Spinal cord (tissue), 10 donors: ENCODE measurements around the gene TLDC2. TPM values are rescaled to one million over a fixed set of nuclear protein-coding genes. Genes with fewer than 3 reads are reported as not detected.
"Not testable (repeated sequence)": the region's sequence is repeated elsewhere in the genome, so short reads cannot be mapped to it uniquely, and the experiment has no call there.

ENCODE experiments used
- DNase-seq, 6 donors: peaks; one replicate each; pipeline versions ENCODE4 v3.0.0 to v3.0.0-alpha.2; 2013 to 2015; ENCODE audit warnings: low spot score in 6 of 6, low read depth in 4 of 6
- H3K27ac ChIP-seq: one replicate; pipeline ENCODE4 v1.5.1; 2013; ENCODE audit warnings: low read depth, low read length, control low read depth
- H3K27me3 ChIP-seq: one replicate; pipeline ENCODE4 v1.6.1; 2013; ENCODE audit warnings: low read length; ENCODE audit not compliant: control insufficient read depth, insufficient read depth
- H3K36me3 ChIP-seq: one replicate; pipeline ENCODE4 v1.6.1; 2013; ENCODE audit warnings: low read length; ENCODE audit not compliant: control insufficient read depth, insufficient read depth
- H3K4me1 ChIP-seq: one replicate; pipeline ENCODE4 v1.6.1; 2013; ENCODE audit warnings: low read length; ENCODE audit not compliant: control insufficient read depth, insufficient read depth
- H3K4me3 ChIP-seq: one replicate; pipeline ENCODE4 v1.5.1; 2013; ENCODE audit warnings: low read depth, low read length, control low read depth
- H3K9me3 ChIP-seq: one replicate; pipeline ENCODE4 v1.6.1; 2013; ENCODE audit warnings: low read length; ENCODE audit not compliant: control insufficient read depth, insufficient read depth
- WGBS: methylation state at CpG from one replicate; pipeline ENCODE4 v1.1.5; 2013; ENCODE audit warnings: missing lambda C conversion rate; ENCODE audit not compliant: insufficient coverage; 5-methylcytosine and 5-hydroxymethylcytosine counted together
- polyA plus RNA-seq, 2 donors: library from polyadenylated mRNA; unstranded; fragments of 120-200 nt; gene quantifications; one replicate each; pipeline ENCODE4 v1.2.1, GENCODE V29; 2013; ENCODE audit not compliant: insufficient read length in 2 of 2
- total RNA-seq, 2 donors: library from RNA; depleted of rRNA in 1 of 2; stranded (reverse); fragments of 120-200 nt in 1 of 2; fragments of >200 nt in 1 of 2; gene quantifications; one replicate each; pipeline versions ENCODE4 v1.2.3 to v1.2.4, GENCODE V29; 2013 to 2014
- donor health status: healthy.

TLDC2 gene
- total and polyA plus RNA-seq, 4 donors: 0.28 to 2.5 (median 0.67) TPM

DNA sequence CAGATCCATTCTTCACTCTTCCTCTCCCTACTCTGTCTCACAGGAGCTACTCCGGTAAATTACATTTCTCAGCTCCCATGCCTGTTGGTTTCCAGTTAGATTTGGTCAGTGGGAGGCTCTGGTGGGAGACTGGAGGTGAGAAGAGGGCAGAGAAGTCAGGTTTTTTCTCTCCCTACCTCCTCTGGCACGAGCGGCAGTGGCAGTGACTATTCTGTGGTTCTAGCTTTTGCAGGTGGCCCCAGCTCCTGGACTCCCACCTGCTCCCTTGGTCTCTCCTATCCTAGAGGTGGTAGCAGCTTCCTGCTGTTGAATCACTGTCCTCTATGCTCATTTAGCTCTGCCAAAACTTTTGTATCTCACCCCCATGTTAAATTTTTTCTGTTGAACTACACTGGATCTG lies 17.9 kb downstream of the TLDC2 start:
- Histone ChIP-seq H3K27me3 (no peaks in the 10 kb centered on the region), H3K4me3 (no peak overlapping the region), H3K27ac (no peak overlapping the region), H3K36me3 (peaks cover 22% of the 10 kb centered on the region), H3K4me1 (no peaks in the 10 kb centered on the region), H3K9me3 (no peaks in the 10 kb centered on the region)
- no peak for DNase-seq
- WGBS: 100% methylated on average over 1 of the region's 3 CpGs

DNA sequence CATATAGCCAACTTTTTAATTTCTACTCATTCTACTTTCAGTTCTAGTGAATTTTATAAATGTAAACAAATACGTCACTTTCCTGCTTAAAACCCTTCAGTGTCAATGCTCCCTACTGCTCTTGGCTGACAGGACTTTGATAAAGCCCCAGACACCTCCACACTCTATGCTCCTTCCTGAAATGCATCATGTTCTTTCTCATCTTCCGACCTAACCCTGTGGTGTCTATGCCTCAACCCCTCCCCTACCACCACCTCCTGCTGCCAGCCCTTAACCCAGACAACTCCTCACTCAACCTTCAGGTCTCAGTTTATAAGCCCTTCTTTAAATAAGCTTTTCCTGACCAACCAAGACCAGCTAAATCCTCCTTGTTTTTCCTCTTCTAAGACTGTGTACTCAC lies 19.1 kb downstream of the TLDC2 start:
- no peaks in the 10 kb centered on the region for H3K9me3 ChIP-seq
- no peak overlapping the region for H3K4me3 ChIP-seq
- H3K27ac ChIP-seq: no peak overlapping the region
- no peak for DNase-seq
- H3K36me3 ChIP-seq: peaks cover 19% of the 10 kb centered on the region
- H3K4me1 ChIP-seq: no peaks in the 10 kb centered on the region
- 68% methylated on average over 2 of the region's 2 CpGs for WGBS
- no peaks in the 10 kb centered on the region for H3K27me3 ChIP-seq

DNA sequence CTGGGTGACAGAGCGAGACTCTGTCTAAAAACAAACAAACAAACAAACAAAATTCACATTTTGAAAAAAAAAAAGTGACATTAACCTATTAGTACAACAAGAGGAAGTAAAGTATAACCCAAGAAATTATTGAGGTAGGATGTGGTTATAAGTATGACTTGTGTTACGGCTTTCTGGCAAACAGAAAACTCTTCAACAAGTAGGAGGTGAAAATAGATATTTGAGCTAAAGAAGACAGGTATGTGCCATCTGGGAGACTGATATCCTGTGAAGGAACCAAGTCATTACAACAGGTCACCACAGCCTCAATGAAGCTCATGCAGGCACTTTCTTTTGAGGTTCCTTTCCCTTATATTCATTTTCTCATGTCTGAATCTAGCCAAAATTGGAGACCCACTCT lies 28.8 kb downstream of the TLDC2 start:
- no peaks in the 10 kb centered on the region for H3K9me3 ChIP-seq
- H3K4me3 ChIP-seq: no peak overlapping the region
- no peak overlapping the region for H3K27ac ChIP-seq
- WGBS: no CpG with 5 or more reads among the region's 2 CpGs
- H3K36me3 ChIP-seq: peaks cover 28% of the 10 kb centered on the region
- H3K4me1 ChIP-seq: no peaks in the 10 kb centered on the region
- no peaks in the 10 kb centered on the region for H3K27me3 ChIP-seq
- no peak for DNase-seq

DNA sequence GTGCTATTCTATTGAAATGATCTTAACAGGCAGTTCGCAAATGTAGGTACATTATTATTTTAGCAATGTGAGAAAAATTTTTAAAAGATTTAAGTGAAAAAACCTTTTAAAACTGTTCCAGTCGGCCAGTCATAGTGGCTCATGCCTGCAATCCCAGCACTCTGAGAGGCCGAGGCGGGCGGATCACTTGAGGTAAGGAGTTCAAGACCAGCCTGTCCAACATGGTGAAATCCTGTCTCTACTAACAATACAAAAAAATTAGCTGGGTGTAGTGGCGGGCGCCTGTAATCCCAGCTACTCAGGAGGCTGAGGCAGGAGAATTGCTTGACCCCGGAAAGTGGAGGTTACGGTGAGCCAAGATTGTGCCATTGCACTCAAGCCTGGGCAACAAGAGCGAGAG lies 29.6 kb downstream of the TLDC2 start:
- DNase-seq, H3K9me3 ChIP-seq, H3K27ac ChIP-seq, H3K4me3 ChIP-seq, H3K4me1 ChIP-seq, H3K27me3 ChIP-seq: not testable (repeated sequence)
- peaks cover 32% of the 10 kb centered on the region for H3K36me3 ChIP-seq
- 96% methylated on average over 3 of the region's 10 CpGs for WGBS

DNA sequence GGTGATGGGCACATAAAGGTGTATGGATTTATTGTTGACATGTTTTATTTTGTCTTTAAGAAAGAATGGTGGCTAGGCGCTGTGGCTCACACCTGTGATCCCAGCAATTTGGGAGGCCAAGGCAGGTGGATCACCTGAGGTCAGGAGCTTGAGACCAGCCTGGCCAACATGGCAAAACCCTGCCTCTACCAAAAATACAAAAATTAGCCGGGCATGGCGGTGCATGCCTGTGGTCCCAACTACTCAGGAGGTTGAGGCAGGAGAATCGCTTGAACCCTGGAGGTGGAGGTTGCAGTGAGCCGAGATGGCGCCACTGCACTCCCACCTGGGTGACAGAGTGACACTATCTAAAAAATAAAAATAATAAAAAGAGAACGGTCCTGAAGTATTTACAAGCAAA lies 30.1 kb downstream of the TLDC2 start:
- H3K36me3 ChIP-seq: peaks cover 30% of the 10 kb centered on the region
- DNase-seq: not testable (repeated sequence)

DNA sequence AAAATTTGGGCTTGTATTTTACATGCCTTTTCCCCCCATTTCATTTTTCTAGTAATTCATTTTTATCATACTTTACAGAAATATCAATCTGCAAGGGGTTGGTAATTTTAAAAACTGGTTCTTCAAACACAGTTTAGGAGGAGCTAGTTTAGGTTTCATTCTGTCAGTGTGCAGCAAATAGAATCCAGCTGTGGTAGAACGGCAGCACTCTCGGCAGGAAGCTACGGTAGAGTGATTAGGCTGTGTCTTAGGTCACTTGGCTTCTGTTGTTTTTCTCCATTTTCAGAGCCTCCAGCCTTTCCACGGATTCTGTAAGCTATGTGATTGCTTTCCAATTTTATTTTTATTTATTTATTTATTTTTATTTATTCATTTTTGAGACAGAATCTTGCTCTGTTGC lies 32.7 kb downstream of the TLDC2 start:
- peaks cover 12% of the 10 kb centered on the region for H3K36me3 ChIP-seq
- H3K27me3 ChIP-seq: no peaks in the 10 kb centered on the region
- no peak overlapping the region for H3K4me3 ChIP-seq
- H3K4me1 ChIP-seq: no peaks in the 10 kb centered on the region
- 53% methylated on average over 3 of the region's 4 CpGs for WGBS
- peak in 1 of 6 donors; percentile 26 for DNase-seq
- no peak overlapping the region for H3K27ac ChIP-seq
- no peaks in the 10 kb centered on the region for H3K9me3 ChIP-seq

More for the DNA sequence above, 30.1 kb downstream of the TLDC2 start:
- H3K4me3 ChIP-seq, H3K27ac ChIP-seq, H3K27me3 ChIP-seq, H3K9me3 ChIP-seq, H3K4me1 ChIP-seq: not testable (repeated sequence)
- 100% methylated on average over 1 of the region's 7 CpGs for WGBS

DNA sequence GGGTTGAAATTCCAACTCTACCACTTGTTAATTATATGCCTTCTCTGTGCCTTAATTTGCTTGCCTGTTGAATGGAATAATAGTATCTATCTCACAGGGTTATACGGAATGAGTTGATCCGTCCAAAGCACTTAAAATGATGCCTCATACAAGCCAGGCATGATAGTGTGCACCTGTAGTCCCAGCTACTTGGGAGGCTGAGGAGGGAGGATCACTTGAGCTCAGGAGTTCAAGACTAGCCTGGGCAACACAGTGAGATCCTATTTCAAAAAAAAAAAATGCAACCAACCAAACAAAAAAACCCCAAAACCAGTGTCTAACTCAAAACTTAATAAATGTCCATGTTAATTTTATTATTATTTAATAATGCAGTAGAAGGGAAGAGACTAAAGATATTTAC lies 40.3 kb downstream of the TLDC2 start:
- DNase-seq: no peak
- Histone ChIP-seq H3K4me3 (no peak overlapping the region), H3K27ac (no peak overlapping the region), H3K27me3 (no peaks in the 10 kb centered on the region), H3K36me3 (peaks cover 35% of the 10 kb centered on the region), H3K9me3 (no peaks in the 10 kb centered on the region), H3K4me1 (no peaks in the 10 kb centered on the region)
- WGBS: no CpG with 5 or more reads among the region's 2 CpGs

DNA sequence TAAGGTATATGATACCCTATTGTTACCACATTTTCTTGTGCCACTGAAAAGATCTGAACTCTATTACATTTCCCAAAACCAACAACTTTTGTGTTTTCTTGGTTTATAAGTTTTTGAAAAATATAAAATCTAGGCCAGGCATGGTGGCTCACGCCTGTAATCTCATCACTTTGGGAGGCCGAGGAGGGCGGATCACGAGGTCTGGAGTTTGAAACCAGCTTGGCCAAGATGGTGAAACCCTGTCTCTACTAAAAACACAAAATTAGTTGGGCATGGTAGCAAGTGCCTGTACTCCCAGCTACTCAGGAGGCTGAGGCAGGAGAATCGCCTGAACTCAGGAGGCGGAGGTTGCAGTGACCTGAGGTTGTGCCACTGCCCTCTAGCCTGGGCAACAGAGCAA lies 41.3 kb downstream of the TLDC2 start:
- WGBS: no CpG with 5 or more reads among the region's 6 CpGs
- peaks cover 35% of the 10 kb centered on the region for H3K36me3 ChIP-seq

DNA sequence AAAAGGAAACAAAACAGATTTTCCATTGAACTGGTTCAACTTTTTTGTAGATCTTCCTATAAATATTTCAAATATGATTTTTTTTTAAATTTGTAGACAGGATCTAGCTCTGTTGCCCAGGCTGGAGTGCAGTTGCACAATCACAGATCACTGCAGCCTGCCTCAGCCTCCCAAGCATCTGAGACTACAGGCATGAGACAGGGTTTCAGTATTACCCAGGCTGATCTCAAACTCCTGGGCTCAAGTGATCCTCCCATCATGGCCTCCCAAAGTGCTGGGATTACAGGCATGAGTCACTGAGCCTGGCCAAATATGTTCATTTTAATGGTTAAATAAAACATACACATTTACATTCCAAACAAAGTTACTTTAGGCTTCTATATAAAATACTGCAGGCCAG lies 42.0 kb downstream of the TLDC2 start:
- DNase-seq: no peak
- Histone ChIP-seq H3K9me3 (no peaks in the 10 kb centered on the region), H3K27me3 (no peaks in the 10 kb centered on the region), H3K4me3 (no peak overlapping the region), H3K36me3 (peaks cover 35% of the 10 kb centered on the region), H3K4me1 (no peaks in the 10 kb centered on the region), H3K27ac (no peak overlapping the region)

More for the DNA sequence above, 41.3 kb downstream of the TLDC2 start:
- no peak overlapping the region for H3K27ac ChIP-seq
- H3K4me3 ChIP-seq: no peak overlapping the region
- H3K4me1 ChIP-seq: no peaks in the 10 kb centered on the region
- no peaks in the 10 kb centered on the region for H3K9me3 ChIP-seq
- no peaks in the 10 kb centered on the region for H3K27me3 ChIP-seq
- DNase-seq: no peak

DNA sequence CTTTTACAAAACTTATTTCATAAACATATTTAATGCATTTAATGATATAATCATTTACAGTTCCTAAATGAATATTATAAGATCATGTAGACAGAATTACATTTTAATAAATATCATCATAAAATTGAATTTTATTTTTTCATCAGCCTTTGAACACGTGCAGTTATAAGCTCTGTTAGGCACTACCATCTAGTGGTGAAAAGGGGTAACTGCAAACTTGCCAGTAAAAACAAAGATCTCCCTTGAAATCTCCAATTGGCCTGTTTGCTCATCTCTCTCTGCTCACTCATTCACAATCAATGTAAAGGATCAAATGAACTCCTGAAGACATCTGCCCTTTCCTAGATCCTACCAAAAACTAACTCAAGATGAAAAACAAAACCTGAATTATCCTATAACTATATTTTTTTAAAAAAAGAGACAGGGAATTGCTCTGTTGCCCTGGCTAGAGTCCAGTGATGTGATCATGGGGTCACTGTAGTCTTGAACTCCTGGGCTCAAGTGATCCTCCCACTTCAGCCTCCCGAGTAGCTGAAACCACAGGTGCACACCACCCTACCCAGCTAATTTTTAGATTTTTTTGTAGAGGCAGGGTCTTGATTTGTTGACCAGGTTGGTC lies 43.9 kb downstream of the TLDC2 start:
- no peaks in the 10 kb centered on the region for H3K4me1 ChIP-seq
- WGBS: no CpG with 5 or more reads among the region's 2 CpGs
- H3K27me3 ChIP-seq: no peaks in the 10 kb centered on the region
- H3K4me3 ChIP-seq: no peak overlapping the region
- peak; percentile 35 to 91 (median 59) for DNase-seq
- H3K36me3 ChIP-seq: peaks cover 31% of the 10 kb centered on the region
- no peak overlapping the region for H3K27ac ChIP-seq
- no peaks in the 10 kb centered on the region for H3K9me3 ChIP-seq
